ENCODE data around the gene FLOT2.
"Not testable (repeated sequence)": the region's sequence is repeated elsewhere in the genome, so short reads cannot be mapped to it uniquely, and the experiment has no call there.

Gene FLOT2

DNA sequence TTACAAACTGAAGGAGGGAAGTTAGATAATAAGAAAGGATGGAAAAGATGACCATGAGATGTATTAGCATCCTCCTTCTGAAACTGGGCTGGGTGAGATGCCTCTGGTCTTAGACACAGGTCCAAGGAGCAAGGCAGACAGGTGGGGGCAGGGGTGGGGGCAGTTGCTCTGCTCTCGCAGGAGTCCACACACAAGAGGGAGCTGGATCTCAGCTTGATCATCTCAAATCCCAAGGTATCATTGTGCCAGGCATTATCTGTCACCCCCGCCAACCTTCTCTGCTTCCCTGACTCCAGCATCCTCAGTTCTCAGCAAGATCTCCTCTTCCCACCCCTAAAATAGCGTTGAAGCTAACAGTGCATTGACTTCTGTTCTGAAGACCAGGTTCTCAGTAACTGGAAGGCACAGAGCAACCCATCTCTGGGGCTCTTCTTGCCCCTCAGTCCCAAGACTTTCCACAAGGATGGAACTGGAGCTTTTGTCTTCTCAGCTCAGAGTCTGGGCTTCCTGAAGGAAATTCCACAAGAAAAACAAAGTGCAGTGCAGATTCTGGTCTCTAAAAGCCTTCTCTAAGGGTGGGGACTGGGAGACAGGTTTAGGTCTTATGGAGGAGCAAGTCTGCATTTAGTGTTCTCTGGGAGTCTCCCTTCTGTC lies 1.6 kb downstream of the FLOT2 start:
- no peak for DNase-seq

- DNase-seq: peak in 1 of 2 donors; percentile 42
Measured at GRCh38 chr17:28893248-28894183, 4.0 kb downstream of the FLOT2 start.

DNA sequence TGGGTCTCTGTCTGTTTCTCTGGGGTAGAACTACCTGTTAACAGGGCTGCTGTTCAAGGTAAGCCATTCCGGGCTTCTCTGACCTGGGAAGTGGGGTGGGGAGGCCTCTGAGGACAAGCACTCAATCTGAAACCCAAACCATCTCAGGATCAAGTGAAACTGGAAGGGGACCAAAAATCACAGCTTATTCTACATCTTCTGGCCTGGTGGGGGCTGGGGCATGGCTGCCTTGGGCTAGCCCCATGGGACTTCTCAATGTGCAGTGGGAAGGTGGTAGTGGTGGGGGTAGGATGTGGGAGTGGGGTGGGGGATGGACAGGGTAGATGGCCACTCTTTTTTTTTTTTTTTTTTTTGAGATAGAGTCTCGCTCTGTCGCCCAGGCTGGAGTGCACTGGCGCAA lies 5.5 kb downstream of the FLOT2 start:
- DNase-seq: no peak

- DNase-seq: no peak
Measured at GRCh38 chr17:28891201-28891600, 6.3 kb downstream of the FLOT2 start.

GRCh38 chr17:28889996-28890395 lies 7.5 kb downstream of the FLOT2 start:
- DNase-seq: no peak

GRCh38 chr17:28888832-28889231 lies 8.7 kb downstream of the FLOT2 start:
- no peak for DNase-seq

DNA sequence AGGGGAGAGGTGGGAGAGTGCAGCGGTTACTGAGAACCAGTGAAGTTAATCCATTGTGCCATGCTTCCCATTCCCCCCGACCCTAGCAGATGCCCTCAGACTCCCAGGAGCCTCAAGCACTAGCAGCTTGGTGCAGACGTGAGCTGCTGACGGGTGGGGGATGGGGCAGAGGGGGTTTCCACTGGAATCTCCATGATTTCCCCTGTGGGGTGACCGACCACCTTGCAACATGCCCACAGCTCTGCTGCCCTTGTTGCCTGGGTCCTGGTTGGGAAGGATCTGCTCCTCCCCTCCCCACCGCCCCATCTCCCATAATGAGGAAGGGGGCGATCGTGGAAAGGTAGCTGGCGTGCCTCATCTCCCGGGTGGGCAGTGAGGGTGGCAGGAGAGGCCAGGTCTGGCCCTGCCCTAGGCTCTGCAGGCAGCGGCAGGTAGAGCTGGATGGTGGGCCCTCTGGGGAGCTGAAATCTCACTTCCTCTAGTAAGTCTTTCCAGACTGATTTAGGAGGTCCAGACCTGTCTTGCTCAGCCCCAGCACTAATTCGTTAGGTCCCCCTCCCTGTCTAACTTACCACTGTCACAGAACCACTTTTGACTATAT lies 9.6 kb downstream of the FLOT2 start:
- DNase-seq: no peak

GRCh38 chr17:28885951-28886350 lies 11.6 kb downstream of the FLOT2 start:
- DNase-seq: no peak

DNA sequence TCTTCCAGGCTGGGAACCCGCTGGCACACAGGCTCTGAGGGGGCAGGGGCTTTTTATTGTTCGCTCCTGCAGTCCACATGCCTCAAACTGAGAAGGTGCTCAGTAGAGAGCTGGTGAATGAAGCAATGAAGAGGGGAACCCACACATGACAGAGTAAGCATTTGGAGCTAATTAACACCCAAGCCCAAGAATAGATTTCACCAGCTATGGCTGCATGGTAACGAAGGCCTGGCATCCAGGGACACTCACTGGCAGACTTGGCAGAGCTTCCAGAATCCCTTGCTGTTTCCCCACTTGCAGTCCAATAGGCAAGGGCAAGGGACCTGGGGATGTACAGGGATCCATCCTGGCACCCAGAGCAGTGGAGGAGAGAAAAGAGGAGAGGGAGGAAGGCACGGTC lies 12.2 kb downstream of the FLOT2 start:
- DNase-seq: no peak

DNA sequence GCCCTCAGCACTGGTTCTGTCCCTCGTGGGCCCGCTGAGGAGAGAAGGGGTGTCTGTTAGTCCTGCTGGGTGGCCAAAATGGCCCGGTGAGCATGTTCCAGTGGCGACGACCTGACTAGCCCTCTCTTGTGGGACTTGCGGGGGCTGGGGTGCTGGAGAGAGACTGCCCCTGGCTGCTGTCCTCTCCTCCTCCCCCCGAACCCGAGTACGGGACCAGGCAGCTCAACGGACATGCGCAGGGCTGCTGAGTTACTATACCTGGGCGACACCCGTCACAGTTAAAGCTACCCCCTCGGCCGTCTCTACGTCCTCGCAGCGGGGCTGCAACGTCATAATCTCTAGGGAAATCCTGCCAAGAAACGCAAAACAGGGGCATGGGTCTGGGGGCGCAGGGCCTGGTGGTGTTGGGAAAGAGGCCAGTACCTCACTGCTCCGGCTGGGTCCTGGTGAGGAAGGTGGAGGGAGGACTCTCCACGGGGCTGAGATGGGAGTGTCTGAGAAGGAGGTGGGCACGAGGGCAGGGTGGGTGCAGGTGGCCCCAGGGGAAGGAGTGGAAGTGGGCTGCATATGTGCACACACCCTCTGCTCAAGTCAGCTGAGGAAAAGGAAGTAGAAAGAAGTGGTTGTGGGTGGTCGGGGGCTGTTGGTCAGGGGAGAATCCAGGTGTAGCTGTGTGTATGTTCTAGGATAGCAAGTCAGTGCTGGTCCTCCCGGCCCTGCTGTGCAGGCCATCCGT lies 13.4 kb downstream of the FLOT2 start:
- no peak for DNase-seq

GRCh38 chr17:28882154-28882895 lies 15.2 kb downstream of the FLOT2 start:
- no peak for DNase-seq

GRCh38 chr17:28881533-28882056 lies 15.9 kb downstream of the FLOT2 start:
- no peak for DNase-seq

DNA sequence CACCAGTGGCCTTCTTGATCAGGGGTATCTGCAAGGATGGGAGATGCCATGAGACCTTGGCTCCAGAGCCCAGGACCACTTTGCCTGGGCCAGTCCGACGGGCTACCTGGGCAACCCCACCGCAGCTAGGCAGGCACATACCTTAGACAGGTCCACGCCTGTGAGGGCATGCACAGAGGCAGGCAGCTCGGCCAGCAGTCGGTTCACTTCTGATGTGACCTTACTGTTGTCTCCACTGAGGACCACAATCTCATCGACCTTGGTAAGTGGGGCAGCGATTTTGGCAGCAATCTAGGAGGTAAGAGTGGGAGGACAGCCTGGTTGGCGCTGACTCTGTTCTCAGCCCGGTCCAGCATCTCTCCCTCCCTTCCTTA lies 17.0 kb downstream of the FLOT2 start:
- no peak for DNase-seq

GRCh38 chr17:28879886-28880571 lies 17.5 kb downstream of the FLOT2 start:
- DNase-seq: no peak

- no peak for DNase-seq
Measured at GRCh38 chr17:28878981-28879380, 18.6 kb downstream of the FLOT2 start.

GRCh38 chr17:28878158-28878910 lies 19.2 kb downstream of the FLOT2 start:
- DNase-seq: no peak

DNA sequence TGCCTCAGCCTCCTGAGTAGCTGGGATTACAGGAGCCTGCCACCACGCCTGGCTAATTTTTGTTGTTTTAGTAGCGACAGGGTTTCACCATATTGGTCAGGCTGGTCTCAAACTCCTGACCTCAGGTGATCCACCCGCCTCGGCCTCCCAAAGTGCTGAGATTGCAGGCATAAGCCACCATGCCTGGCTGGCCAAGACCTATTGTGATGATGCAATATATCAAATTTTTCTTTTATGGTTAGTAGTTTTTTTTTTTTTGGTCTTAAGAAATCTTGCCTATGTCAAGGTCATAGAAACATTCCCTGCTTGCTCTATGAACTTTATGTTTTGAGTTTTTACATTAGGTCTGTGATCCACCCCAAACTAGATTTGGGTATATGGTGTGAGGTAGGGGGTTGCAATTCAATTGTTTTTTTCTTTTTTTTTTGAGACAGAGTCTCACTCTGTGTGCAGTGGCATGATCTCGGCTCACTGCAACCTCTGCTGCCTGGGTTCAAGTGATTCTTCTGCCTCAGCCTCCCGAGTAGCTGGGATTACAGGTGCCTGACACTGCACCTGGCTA lies 20.3 kb downstream of the FLOT2 start:
- not testable (repeated sequence) for DNase-seq

- DNase-seq: no peak
Measured at GRCh38 chr17:28875848-28876550, 21.5 kb downstream of the FLOT2 start.

- DNase-seq: no peak
Measured at GRCh38 chr17:28874750-28875149, 22.8 kb downstream of the FLOT2 start.

DNA sequence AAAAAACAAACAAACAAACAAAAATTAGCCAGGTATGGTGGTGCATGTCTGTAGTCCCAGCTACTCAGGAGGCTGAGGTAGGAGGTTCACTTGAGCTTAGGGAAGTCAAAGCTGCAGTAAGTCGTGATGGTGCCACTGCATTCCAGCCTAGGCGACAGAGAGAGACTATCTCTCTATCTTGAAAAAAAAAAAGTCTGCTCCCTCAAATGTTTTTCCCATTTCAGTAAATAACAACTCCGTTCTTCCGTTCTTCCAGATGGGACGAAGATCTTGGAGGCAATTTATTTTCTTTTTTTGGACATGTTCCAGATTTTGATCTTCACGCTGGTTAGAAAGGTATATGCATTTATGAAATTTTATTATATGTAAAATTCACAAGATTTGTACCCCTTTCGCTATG lies 23.7 kb downstream of the FLOT2 start:
- no peak for DNase-seq
